GM12874 (cell line): ENCODE data around the gene NPRL2.

ENCODE experiments used
- TF ChIP-seq, protein P1 (sequence below): IDR thresholded peaks from 2 replicates; pipeline ENCODE4 v1.5.1; 2011; ENCODE audit warnings: low read depth, mild to moderate bottlenecking, control low read depth, low read length, moderate library complexity; ENCODE audit not compliant: insufficient read depth

The NPRL2 gene

DNA sequence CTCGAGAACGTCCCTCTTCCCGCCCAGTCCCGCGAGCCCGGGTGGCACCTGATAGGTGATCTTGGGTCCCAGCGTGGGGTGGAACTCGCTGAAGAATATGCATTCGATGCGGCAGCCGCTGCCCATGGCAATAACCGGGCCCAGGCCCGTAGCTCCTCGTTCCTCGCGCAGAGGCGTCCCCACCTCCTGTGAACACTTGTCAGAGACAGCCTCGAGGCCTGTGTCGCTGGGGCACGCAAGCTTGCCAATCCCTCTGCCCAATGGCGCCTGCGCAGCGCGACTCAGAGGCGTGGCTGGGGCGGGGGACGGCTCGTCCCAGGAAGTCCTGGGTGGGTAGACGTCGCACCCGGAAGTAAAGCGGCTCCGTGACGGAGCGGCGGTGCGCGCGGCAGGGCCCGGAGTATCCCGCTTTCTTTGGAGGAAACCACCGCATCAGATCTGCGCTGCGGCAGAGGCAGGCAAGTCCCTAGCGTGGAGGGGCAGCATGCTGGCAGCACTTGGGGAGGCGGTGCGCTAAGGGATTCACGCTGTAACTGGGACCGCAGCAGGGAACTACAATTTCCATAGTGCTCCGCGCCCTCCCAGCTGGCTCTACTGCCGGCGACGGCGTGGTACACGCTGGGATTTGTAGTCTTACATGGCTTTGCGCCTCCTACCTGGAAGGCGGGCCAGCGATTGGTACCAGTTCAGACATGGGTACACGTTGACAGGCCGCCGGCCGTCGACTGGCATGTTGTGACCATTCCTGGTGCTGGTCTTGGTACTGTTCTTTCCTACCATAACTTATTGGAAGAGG lies at the start of gene NPRL2, which contains the start of gene CYB561D2:
TSS of gene NPRL2 (minus strand) at position 249 of the 796 bp plus-strand sequence. CDS start at position 126, 123 bp downstream.
TSS of gene CYB561D2 (plus strand) at position 336 of the 796 bp plus-strand sequence. CDS start 572 bp downstream, outside the sequence.
- TF ChIP-seq, protein P1, sequence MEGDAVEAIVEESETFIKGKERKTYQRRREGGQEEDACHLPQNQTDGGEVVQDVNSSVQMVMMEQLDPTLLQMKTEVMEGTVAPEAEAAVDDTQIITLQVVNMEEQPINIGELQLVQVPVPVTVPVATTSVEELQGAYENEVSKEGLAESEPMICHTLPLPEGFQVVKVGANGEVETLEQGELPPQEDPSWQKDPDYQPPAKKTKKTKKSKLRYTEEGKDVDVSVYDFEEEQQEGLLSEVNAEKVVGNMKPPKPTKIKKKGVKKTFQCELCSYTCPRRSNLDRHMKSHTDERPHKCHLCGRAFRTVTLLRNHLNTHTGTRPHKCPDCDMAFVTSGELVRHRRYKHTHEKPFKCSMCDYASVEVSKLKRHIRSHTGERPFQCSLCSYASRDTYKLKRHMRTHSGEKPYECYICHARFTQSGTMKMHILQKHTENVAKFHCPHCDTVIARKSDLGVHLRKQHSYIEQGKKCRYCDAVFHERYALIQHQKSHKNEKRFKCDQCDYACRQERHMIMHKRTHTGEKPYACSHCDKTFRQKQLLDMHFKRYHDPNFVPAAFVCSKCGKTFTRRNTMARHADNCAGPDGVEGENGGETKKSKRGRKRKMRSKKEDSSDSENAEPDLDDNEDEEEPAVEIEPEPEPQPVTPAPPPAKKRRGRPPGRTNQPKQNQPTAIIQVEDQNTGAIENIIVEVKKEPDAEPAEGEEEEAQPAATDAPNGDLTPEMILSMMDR = no peak

DNA sequence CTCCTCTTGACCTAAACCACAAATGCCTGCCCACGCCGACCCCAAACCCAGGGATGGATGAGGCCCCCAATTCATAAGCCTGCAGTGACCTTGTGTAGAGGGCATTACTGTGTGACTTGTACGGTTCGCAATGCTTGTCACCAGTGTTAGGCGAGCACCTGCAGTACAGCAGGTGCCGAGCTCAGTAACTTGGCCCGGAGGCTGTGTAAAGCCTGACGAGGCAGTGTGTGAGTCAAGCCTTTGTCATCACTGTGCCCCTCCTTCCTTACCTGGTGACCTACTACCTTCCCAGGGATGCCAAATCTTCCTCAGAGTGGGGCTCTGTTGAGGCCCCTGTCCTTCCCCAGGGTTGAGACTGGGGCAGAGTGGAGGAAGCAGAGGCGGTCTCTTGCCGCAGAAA lies 45.9 kb upstream of the NPRL2 start:
- TF ChIP-seq, protein P1 = no peak

DNA sequence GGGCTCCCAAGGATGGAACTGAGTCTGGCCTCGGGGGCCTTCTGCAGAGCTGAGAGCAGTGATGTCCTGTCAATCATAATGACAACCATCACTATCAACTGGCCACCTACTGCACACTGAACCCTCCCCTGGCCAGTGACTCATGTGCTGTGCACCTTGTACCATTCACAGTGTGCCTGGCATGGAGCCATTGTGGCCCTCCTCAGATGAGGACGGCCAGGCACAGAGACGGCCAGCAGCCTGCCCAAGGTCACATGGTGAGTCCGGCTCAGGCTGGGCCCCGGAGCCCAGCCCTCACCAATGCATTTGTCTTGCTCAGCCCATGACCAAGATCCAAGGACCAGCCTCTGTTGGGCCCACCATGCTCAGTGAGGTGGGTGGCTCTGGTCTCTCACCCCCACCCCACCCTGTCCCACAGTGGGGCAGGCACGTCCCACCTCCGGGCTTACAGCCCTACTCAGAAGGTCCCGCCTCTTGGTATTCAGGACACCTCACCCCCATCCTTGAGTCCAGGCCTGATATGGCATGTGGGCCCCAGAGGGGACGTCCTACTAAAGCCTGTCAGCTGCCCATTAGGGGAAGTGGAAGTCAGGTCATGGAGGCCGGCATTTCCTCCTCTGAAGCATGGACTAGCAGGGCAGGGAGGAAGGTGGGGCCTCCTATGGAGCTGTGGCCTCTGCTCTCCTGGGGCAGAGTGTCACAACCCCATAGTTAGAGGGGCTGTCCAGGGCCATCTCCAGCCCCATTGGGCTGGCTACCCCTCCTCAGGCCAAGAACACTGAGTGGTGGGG lies 44.7 kb upstream of the NPRL2 start:
- TF ChIP-seq, protein P1 = no peak

DNA sequence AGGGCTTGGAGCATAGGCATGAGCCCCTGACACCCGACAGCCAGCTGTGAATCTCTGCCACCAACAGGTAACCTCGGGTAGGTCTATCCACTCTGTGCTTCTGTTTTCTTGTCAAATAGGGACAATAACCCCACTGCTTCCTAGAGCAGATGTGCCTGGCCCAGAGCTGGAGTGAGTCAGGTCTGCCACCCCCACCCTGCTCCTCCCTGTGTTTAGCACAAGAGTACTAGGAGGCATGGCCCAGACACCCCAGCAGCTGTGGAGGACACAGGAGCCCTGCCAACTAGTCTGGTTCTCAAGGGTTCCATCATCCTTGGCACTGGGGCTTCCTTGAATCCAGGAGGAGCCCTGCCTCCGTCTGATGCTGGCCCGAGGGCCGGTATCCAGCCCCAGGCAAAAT lies 42.5 kb upstream of the NPRL2 start:
- TF ChIP-seq, protein P1 = no peak

DNA sequence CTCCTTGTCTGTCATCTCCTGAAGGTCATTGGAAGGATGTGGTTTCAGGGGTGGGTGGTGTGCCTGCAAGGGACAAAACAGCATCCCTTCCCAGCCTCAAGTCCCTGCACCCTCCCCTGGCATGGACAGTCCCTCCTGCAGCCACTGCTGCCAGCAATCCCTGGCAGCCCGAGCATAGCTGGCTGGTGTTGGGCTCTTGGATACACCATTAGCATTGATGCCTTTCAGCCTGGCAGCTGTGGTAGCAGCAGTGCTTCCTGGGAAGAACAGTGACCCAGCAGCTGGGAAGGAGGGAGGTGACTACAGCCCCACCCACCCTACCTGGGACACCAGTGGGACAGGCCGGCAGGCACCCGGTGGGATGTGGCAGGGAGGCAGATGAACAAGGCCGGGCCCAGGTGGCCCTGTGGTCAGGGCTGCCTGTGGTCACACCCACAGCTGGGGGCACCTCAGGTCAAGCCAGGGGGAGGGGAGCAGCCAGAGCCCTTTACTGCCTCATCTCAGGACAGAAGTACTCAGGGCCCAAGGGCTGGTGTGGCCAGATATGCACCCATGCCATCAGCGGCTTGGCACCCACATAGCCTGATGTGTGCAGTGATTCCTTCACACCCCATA lies 41.6 kb upstream of the NPRL2 start:
- TF ChIP-seq, protein P1 = no peak

DNA sequence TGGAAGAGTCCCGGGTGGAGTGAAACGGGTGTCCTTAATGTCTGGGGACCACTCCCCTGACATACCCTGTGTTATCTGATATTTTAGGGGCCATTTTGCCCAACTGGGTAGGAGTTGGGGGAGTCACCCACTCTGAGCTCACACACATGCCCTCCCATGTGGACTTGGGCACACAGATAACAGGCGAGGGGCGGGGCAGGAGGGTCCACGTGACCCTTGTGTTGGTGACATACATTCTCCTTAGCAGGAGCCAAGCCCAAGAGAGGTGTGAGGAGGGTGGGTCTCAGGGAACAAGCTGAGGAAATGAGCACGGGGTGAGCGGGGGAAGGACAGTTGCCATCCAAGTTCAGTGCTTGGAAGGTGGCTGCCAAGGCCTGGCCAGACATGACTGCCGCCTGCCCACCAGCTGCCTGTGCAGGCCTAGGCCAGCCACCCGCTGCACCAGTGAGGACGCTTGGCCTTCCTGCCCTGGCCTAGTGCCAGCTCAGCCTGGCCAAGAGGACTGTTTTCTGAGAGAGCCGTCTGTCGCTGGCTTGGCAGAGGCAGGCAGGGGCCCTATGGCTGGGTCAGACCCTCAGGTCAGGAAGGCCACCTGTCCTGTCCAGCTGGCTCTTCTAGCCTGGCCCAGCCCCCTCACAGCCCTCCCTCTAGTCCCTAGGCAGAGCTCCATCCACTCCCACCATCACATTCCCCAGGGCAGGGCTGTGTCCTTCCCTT lies 40.1 kb upstream of the NPRL2 start:
- TF ChIP-seq, protein P1 = no peak
